GM23338 (cell line): ENCODE data around the gene NDC80.

Experiments used
- CTCF ChIP-seq, 2 experiments: fragments of 200-600 bp in 1 of 2; sonication (generic) in 1 of 2; conservative IDR thresholded peaks; 2 replicates each; pipeline versions ENCODE4 v1.5.1 to v1.6.1; 2016 to 2017; ENCODE audit warnings: antibody characterized with exemption in 2 of 2, low read depth in 2 of 2, mild to moderate bottlenecking in 2 of 2, moderate library complexity in 1 of 2
- EZH2 ChIP-seq: fragments of 200-600 bp; sonication (generic); IDR thresholded peaks from one replicate; pipeline ENCODE4 v1.8.0; 2017; ENCODE audit warnings: antibody characterized with exemption, mild to moderate bottlenecking, low read depth; ENCODE audit not compliant: unreplicated experiment
- EZH2phosphoT487 ChIP-seq: fragments of 200-600 bp; sonication (generic); IDR thresholded peaks from one replicate; pipeline ENCODE4 v1.8.1; 2018; ENCODE audit warnings: antibody characterized with exemption; ENCODE audit not compliant: unreplicated experiment
- JUNB ChIP-seq: IDR thresholded peaks from one replicate; pipeline ENCODE4 v1.6.1; 2016; ENCODE audit warnings: antibody characterized with exemption; ENCODE audit not compliant: unreplicated experiment
- NANOG ChIP-seq: IDR thresholded peaks from 2 replicates; pipeline ENCODE4 v1.6.1; 2016; ENCODE audit warnings: antibody characterized with exemption, borderline replicate concordance
- POLR2AphosphoS5 ChIP-seq: IDR thresholded peaks from 2 replicates; pipeline ENCODE4 v1.6.1; 2016; ENCODE audit warnings: antibody characterized with exemption, low read depth
- REST ChIP-seq: IDR thresholded peaks from one replicate; pipeline ENCODE4 v1.6.1; 2018; ENCODE audit warnings: antibody characterized with exemption; ENCODE audit not compliant: unreplicated experiment
- TF ChIP-seq, protein P1 (sequence below): IDR thresholded peaks from 2 replicates; pipeline ENCODE4 v1.6.1; 2016; ENCODE audit warnings: antibody characterized with exemption

DNA sequence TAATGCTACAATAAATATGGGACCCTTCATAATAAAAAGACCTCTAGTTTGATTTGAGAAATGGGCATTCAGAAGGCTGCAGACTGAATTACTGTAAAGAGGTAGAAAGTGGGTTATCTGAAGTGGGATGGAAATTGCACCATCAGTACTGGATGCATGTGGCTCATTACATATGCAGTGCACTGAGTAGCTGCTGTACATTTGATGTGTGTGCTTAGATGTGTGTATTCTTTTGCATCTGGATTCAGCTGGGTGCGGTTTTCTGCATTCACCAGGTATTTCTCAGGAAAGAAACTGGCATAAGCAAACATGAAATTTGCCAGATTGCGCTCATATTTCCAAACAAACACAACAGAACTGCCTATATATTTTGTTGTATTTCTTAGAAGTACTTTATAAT is 38.2 kb downstream of the NDC80 start:
- TF ChIP-seq POLR2AphosphoS5 = no peak
- TF ChIP-seq CTCF (conservative IDR thresholded peaks at IDR 0.05; ENCODE audit: low read depth in 2 of 2) = no peak
- TF ChIP-seq EZH2 = no peak
- TF ChIP-seq REST = no peak
- TF ChIP-seq JUNB = no peak
- TF ChIP-seq NANOG = no peak
- TF ChIP-seq, protein P1, sequence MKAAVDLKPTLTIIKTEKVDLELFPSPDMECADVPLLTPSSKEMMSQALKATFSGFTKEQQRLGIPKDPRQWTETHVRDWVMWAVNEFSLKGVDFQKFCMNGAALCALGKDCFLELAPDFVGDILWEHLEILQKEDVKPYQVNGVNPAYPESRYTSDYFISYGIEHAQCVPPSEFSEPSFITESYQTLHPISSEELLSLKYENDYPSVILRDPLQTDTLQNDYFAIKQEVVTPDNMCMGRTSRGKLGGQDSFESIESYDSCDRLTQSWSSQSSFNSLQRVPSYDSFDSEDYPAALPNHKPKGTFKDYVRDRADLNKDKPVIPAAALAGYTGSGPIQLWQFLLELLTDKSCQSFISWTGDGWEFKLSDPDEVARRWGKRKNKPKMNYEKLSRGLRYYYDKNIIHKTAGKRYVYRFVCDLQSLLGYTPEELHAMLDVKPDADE = no peak
- no peak for TF ChIP-seq EZH2phosphoT487
